ENCODE measurements around the gene POLR2I. TPM values are rescaled to one million over a fixed set of nuclear protein-coding genes. Genes with fewer than 3 reads are reported as not detected.

POLR2I gene
- total and polyA plus RNA-seq, 2 experiments from 2014 or later, result 94.0 to 413 TPM

GRCh38 chr19:36142496-36142895, 27.8 kb upstream of the POLR2I start:
- H3K4me1 Mint-ChIP-seq, result peaks cover 11% of the 10 kb centered on the region
- Histone ChIP-seq H3K4me3 (no peak overlapping the region), H3K27ac (ENCODE audit: low read depth) (no peak overlapping the region), H3K4me1 (ENCODE audit: insufficient read depth) (no peaks in the 10 kb centered on the region; the same call in 1 of the 2 replicates), H4K20me1 (replicated peaks; ENCODE audit: insufficient read depth) (peaks cover 8% of the 10 kb centered on the region; the same call in 1 of the 2 replicates), H3K9me2 (ENCODE audit: insufficient read depth) (no peaks in the 10 kb centered on the region), H3K36me3 (ENCODE audit: insufficient read depth) (peaks cover 24% of the 10 kb centered on the region), H3F3A (replicated peaks; ENCODE audit: low read depth) (peaks cover 9% of the 10 kb centered on the region; the same call in 1 of the 2 replicates), H3K4me2 (no peak overlapping the region), H3K79me2 (replicated peaks; ENCODE audit: insufficient read depth) (peaks cover 6% of the 10 kb centered on the region), H3K27me3 (ENCODE audit: insufficient read depth) (no peaks in the 10 kb centered on the region), H2AFZ (no peak overlapping the region)
- H3K27ac Mint-ChIP-seq, result 0 out of 2 replicates have a peak overlapping the region, but pooled peaks have one; percentile 40
- no peak for TF ChIP-seq EZH2phosphoT487 (IDR thresholded peaks at IDR 0.05; ENCODE audit: unreplicated experiment)
- TF ChIP-seq NANOG (IDR thresholded peaks at IDR 0.05; ENCODE audit: borderline replicate concordance), result no peak
- TF ChIP-seq EZH2 (IDR thresholded peaks at IDR 0.05; ENCODE audit: low read depth, unreplicated experiment), result no peak
- no peak for TF ChIP-seq ETS1 (IDR thresholded peaks at IDR 0.05)
- no peak for TF ChIP-seq REST (IDR thresholded peaks at IDR 0.05; ENCODE audit: unreplicated experiment)
- no peak for TF ChIP-seq STAT1 (IDR thresholded peaks at IDR 0.05; ENCODE audit: unreplicated experiment)
- no peak for TF ChIP-seq CREB1 (CRISPR knock-in tag; IDR thresholded peaks at IDR 0.05; ENCODE audit: low read depth)
- TF ChIP-seq CTCF (conservative IDR thresholded peaks at IDR 0.05; ENCODE audit: low read depth in 2 of 2), result no peak
- no peak for TF ChIP-seq ZNF114 (CRISPR knock-in tag; IDR thresholded peaks at IDR 0.05)
- TF ChIP-seq ZNF331 (CRISPR knock-in tag; IDR thresholded peaks at IDR 0.05; ENCODE audit: low read depth), result no peak
- TF ChIP-seq JUNB (IDR thresholded peaks at IDR 0.05; ENCODE audit: unreplicated experiment), result no peak
- TF ChIP-seq POLR2AphosphoS5 (IDR thresholded peaks at IDR 0.05; ENCODE audit: low read depth), result no peak
- TF ChIP-seq ZNF462 (CRISPR knock-in tag; IDR thresholded peaks at IDR 0.05), result no peak
- H3K4me3 Mint-ChIP-seq, result 0 out of 3 replicates have a peak overlapping the region, but pooled peaks have one; percentile 100
- peaks cover 7% of the 10 kb centered on the region for H3K27me3 Mint-ChIP-seq (ENCODE audit: insufficient read depth, low read depth, poor library complexity)
- peaks cover 56% of the 10 kb centered on the region for H3K36me3 Mint-ChIP-seq (ENCODE audit: low read depth)
- ATAC-seq (no peak), DNase-seq (ENCODE audit: low spot score) (no peak)
- H3K9me3 Mint-ChIP-seq, result no peaks in the 10 kb centered on the region
